CD14-positive monocyte (primary cell): Measurements from ENCODE around the gene PTH2R. TPM values are rescaled to one million over a fixed set of nuclear protein-coding genes. Genes with fewer than 3 reads are reported as not detected.
A peak's percentile ranks its signal among the peaks of the same experiment; 100 is the strongest.
"Not testable (repeated sequence)": the region's sequence is repeated elsewhere in the genome, so short reads cannot be mapped to it uniquely, and the experiment has no call there.

Source experiments
- DNase-seq, 3 donors: peaks; one replicate each; pipeline ENCODE4 v3.0.0-alpha.2; 2011 to 2022
- H2AFZ ChIP-seq: 2 replicates; pipeline ENCODE4 v1.6.0; 2012; ENCODE audit warnings: mild to moderate bottlenecking, low read depth, low read length, inconsistent platforms; ENCODE audit not compliant: insufficient read depth, poor library complexity, severe bottlenecking
- H3K27ac ChIP-seq, 2 donors: 1 replicate in 1 of 2; 2 replicates in 1 of 2; pipeline ENCODE4 v1.5.1; 2012 to 2013; ENCODE audit warnings: low read length in 2 of 2, control low read depth in 1 of 2, inconsistent platforms in 1 of 2, low read depth in 1 of 2, mild to moderate bottlenecking in 1 of 2
- H3K27me3 ChIP-seq, 2 donors: one replicate each; pipeline versions ENCODE4 v1.6.0 to v1.6.1; 2011 to 2013; ENCODE audit warnings: low read length in 2 of 2; ENCODE audit not compliant: control insufficient read depth in 2 of 2, insufficient read depth in 2 of 2
- H3K36me3 ChIP-seq, 2 donors: replicated peaks in 1 of 2; 1 replicate in 1 of 2; 2 replicates in 1 of 2; pipeline versions ENCODE4 v1.5.1 to v1.6.1; 2012 to 2013; ENCODE audit warnings: low read length in 2 of 2, control low read depth in 1 of 2, inconsistent platforms in 1 of 2, mild to moderate bottlenecking in 1 of 2; ENCODE audit not compliant: insufficient read depth in 2 of 2, control insufficient read depth in 1 of 2
- H3K4me1 ChIP-seq, 2 donors: 1 replicate in 1 of 2; 2 replicates in 1 of 2; pipeline versions ENCODE4 v1.5.1 to v1.6.1; 2012 to 2013; ENCODE audit warnings: low read length in 2 of 2, control low read depth in 1 of 2, inconsistent platforms in 1 of 2, mild to moderate bottlenecking in 1 of 2, moderate library complexity in 1 of 2; ENCODE audit not compliant: insufficient read depth in 2 of 2, control insufficient read depth in 1 of 2
- H3K4me2 ChIP-seq: replicated peaks from 2 replicates; pipeline ENCODE3; 2012; ENCODE audit warnings: low read length, moderate library complexity, mild to moderate bottlenecking; ENCODE audit not compliant: poor library complexity, severe bottlenecking; ENCODE audit errors: extremely low read depth
- H3K4me3 ChIP-seq, 3 experiments: fragments of 200-600 bp in 1 of 3; sonication (generic) in 1 of 3; replicated peaks in 1 of 3; 1 replicate in 2 of 3; 2 replicates in 1 of 3; pipeline ENCODE4 v1.5.1; 2011 to 2013; ENCODE audit warnings: low read length in 3 of 3, mild to moderate bottlenecking in 3 of 3, control low read depth in 2 of 3, low read depth in 2 of 3, inconsistent platforms in 1 of 3, moderate library complexity in 1 of 3
- H3K79me2 ChIP-seq: 2 replicates; pipeline ENCODE4 v1.6.0; 2012; ENCODE audit warnings: mild to moderate bottlenecking, control low read depth, inconsistent platforms, low read length, moderate library complexity; ENCODE audit not compliant: insufficient read depth
- H3K9ac ChIP-seq: 2 replicates; pipeline ENCODE4 v1.6.0; 2017; ENCODE audit warnings: low read length, mild to moderate bottlenecking; ENCODE audit not compliant: insufficient read depth, poor library complexity, severe bottlenecking
- H3K9me3 ChIP-seq, 2 donors: replicated peaks in 1 of 2; 1 replicate in 1 of 2; 2 replicates in 1 of 2; pipeline versions ENCODE4 v1.5.1 to v1.6.1; 2012 to 2013; ENCODE audit warnings: low read length in 2 of 2, control low read depth in 1 of 2; ENCODE audit not compliant: control insufficient read depth in 1 of 2, insufficient read depth in 1 of 2
- H4K20me1 ChIP-seq: 2 replicates; pipeline ENCODE4 v1.6.0; 2012; ENCODE audit warnings: mild to moderate bottlenecking, low read length, control low read depth, moderate library complexity; ENCODE audit not compliant: insufficient read depth
- H3K27ac Mint-ChIP-seq, 7 donors: one replicate each; pipeline ENCODE4 v1.8.0; 2020; ENCODE audit warnings: mild to moderate bottlenecking in 7 of 7, mixed read lengths in 7 of 7, moderate library complexity in 6 of 7, inconsistent platforms in 2 of 7
- H3K27me3 Mint-ChIP-seq, 3 donors: one replicate each; pipeline ENCODE4 v1.8.0; 2021 to 2022; ENCODE audit warnings: low read depth in 3 of 3, mild to moderate bottlenecking in 3 of 3, mixed read lengths in 3 of 3, moderate library complexity in 3 of 3, inconsistent platforms in 1 of 3
- H3K36me3 Mint-ChIP-seq, 2 donors: one replicate each; pipeline ENCODE4 v1.8.0; 2020; ENCODE audit warnings: mixed read lengths in 2 of 2, inconsistent platforms in 1 of 2, mild to moderate bottlenecking in 1 of 2
- H3K4me1 Mint-ChIP-seq: one replicate; pipeline ENCODE4 v1.8.0; 2020; ENCODE audit warnings: mild to moderate bottlenecking, mixed read lengths
- H3K4me3 Mint-ChIP-seq, 2 donors: one replicate each; pipeline ENCODE4 v1.8.0; 2020; ENCODE audit warnings: mild to moderate bottlenecking in 2 of 2, mixed read lengths in 2 of 2, moderate library complexity in 1 of 2
- H3K9me3 Mint-ChIP-seq, 7 donors: one replicate each; pipeline ENCODE4 v1.8.0; 2020 to 2022; ENCODE audit warnings: mixed read lengths in 7 of 7, mild to moderate bottlenecking in 6 of 7, moderate library complexity in 6 of 7, inconsistent platforms in 2 of 7
- WGBS: methylation state at CpG from one replicate; pipeline ENCODE4 v1.1.5; 2013; ENCODE audit warnings: missing lambda C conversion rate; ENCODE audit not compliant: insufficient coverage; 5-methylcytosine and 5-hydroxymethylcytosine counted together
- intact Hi-C, 2 donors: fragments of 100-400 bp; cut with micrococcal nuclease; formaldehyde crosslinking; loops; one replicate each; pipeline versions ENCODE4 v1.15.0 to v1.15.1; 2023
- polyA plus RNA-seq, 3 donors: library from polyadenylated mRNA; depleted of rRNA in 1 of 3; unstranded in 2 of 3; stranded (reverse) in 1 of 3; fragments of 300-500 nt in 2 of 3; fragments of >200 nt in 1 of 3; fragmentation: Illumina TruSeq in 2 of 3; gene quantifications; 1 replicate in 2 of 3; 2 replicates in 1 of 3; pipeline ENCODE4 v1.2.3, GENCODE V29; 2012 to 2021
- TF ChIP-seq, protein P1 (sequence below): fragments of 200-600 bp; IDR thresholded peaks from one replicate; pipeline ENCODE4 v1.8.0; 2022; ENCODE audit warnings: antibody characterized with exemption, mild to moderate bottlenecking

Gene PTH2R
- polyA plus RNA-seq, 3 donors, result 0.07 to 0.12 (median 0.11) TPM

DNA sequence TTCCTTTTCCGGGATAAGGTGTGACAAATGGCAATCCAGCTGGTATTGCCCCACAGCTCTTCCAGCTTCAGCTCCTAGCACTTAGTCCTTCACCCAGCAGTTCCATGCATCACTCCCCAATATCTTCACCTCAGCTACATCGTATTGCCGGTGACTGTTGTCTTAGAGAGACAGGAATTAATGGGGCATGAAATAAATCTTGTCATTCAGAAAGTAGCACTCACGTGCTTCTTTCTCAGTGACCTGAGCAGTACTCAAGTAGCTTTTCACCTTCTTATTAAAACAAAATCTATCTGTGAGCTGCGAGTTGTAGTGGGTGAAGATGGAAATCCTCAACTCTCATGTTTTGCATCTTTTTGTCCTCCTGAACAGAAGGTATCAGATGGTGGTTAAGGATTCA lies 72.8 kb downstream of the PTH2R start:
- no peak overlapping the region for H3K9ac ChIP-seq
- WGBS, result 71% methylated on average over 1 of the region's 5 CpGs
- H3K27ac Mint-ChIP-seq, result peak overlapping the region in 1 of 7 donors; percentile 33
- H3K9me3 Mint-ChIP-seq, result no peaks in the 10 kb centered on the region
- DNase-seq, result no peak
- no peaks in the 10 kb centered on the region for H3K27me3 ChIP-seq
- no peaks in the 10 kb centered on the region for H3K9me3 ChIP-seq
- H2AFZ ChIP-seq, result no peak overlapping the region
- H3K79me2 ChIP-seq, result no peaks in the 10 kb centered on the region
- TF ChIP-seq, protein P1, sequence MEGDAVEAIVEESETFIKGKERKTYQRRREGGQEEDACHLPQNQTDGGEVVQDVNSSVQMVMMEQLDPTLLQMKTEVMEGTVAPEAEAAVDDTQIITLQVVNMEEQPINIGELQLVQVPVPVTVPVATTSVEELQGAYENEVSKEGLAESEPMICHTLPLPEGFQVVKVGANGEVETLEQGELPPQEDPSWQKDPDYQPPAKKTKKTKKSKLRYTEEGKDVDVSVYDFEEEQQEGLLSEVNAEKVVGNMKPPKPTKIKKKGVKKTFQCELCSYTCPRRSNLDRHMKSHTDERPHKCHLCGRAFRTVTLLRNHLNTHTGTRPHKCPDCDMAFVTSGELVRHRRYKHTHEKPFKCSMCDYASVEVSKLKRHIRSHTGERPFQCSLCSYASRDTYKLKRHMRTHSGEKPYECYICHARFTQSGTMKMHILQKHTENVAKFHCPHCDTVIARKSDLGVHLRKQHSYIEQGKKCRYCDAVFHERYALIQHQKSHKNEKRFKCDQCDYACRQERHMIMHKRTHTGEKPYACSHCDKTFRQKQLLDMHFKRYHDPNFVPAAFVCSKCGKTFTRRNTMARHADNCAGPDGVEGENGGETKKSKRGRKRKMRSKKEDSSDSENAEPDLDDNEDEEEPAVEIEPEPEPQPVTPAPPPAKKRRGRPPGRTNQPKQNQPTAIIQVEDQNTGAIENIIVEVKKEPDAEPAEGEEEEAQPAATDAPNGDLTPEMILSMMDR, result no peak
- no peak overlapping the region for H3K27ac ChIP-seq
- intact Hi-C loops, result no loop called here
- H3K36me3 Mint-ChIP-seq, result no peaks in the 10 kb centered on the region
- H4K20me1 ChIP-seq, result no peaks in the 10 kb centered on the region
- no peak overlapping the region for H3K4me3 ChIP-seq
- H3K4me1 ChIP-seq, result peaks cover 9 to 13% of the 10 kb centered on the region in 2 donors
- H3K27me3 Mint-ChIP-seq, result peaks cover 0 to 1% (median 0%) of the 10 kb centered on the region in 3 donors
- H3K36me3 ChIP-seq, result no peaks in the 10 kb centered on the region
- H3K4me1 Mint-ChIP-seq, result peaks cover 13% of the 10 kb centered on the region
- no peak overlapping the region for H3K4me2 ChIP-seq
- H3K4me3 Mint-ChIP-seq, result no peak overlapping the region

DNA sequence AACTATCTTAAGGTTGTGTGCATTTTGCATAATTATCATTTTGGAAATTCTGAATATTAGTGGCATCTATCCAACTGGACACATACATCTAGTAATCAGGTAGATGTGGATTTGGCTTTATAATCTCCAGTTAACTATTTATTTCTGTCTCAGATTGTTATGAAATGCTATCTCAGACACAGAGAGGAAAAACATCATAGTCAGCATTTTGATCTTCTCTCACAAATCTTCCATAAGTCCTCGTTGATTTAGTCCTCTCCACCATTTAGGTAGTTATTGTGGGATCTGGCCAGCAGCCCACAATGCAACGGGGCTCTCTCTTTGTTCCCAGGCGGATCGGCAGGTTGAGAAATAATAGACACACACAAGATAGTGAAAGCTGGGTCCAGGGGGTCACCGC lies 75.4 kb downstream of the PTH2R start:
- H3K27ac Mint-ChIP-seq, result peak overlapping the region in 4 of 7 donors; percentile 1 to 73 (median 38)
- peak overlapping the region; percentile 13 for H3K4me2 ChIP-seq
- not testable (repeated sequence) for DNase-seq

DNA sequence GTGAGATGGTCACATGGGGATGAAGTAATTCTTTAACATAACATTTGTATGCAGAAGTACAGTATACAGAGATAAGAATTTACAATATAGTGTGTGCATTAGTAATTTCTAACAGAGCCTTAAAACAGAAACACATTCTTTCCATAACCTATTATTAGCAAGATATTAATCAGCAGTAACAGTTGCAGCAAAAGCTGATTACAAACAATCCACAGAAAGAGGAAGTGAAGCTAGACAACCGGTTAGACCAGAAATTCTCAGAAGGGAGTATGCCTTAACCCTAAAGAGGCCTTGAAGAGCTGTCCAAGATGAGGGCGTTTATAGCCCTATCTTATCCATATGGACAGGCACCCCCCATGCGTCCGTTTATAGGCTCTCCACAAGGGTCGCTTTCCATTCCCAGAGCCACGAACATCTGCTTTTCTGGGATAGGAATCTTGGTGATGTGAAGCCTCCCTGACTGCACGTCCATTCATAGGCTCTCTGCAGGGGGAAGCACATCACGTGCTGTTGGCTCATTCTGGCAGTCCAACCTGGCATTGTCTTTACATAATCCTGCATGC lies 75.9 kb downstream of the PTH2R start:
- Mint-ChIP-seq H3K27ac (peak overlapping the region in 5 of 7 donors; percentile 1 to 73 (median 48)), H3K4me1 (peaks cover 13% of the 10 kb centered on the region), H3K4me3 (peak overlapping the region in 1 of 2 donors; percentile 80)
- H3K9me3 ChIP-seq, H3K27ac ChIP-seq, H4K20me1 ChIP-seq, H3K4me2 ChIP-seq, H3K9me3 Mint-ChIP-seq, H3K4me3 ChIP-seq, H3K36me3 Mint-ChIP-seq, H3K9ac ChIP-seq, intact Hi-C loops, H3K79me2 ChIP-seq, H3K36me3 ChIP-seq, H2AFZ ChIP-seq, H3K27me3 ChIP-seq, H3K27me3 Mint-ChIP-seq: not testable (repeated sequence)
- H3K4me1 ChIP-seq, result peaks cover 9 to 13% of the 10 kb centered on the region in 2 donors
- WGBS, result no CpG with 5 or more reads among the region's 8 CpGs
- DNase-seq, result peak in 2 of 3 donors; percentile 20 to 25

More for the DNA sequence above, 75.4 kb downstream of the PTH2R start:
- no CpG with 5 or more reads among the region's 5 CpGs for WGBS
- H3K4me3 Mint-ChIP-seq, result peak overlapping the region in 1 of 2 donors; percentile 80
- H2AFZ ChIP-seq, H3K9me3 Mint-ChIP-seq, H3K9me3 ChIP-seq, H3K4me3 ChIP-seq, H3K9ac ChIP-seq, intact Hi-C loops, H4K20me1 ChIP-seq, H3K27me3 Mint-ChIP-seq, H3K79me2 ChIP-seq, H3K36me3 Mint-ChIP-seq, H3K27ac ChIP-seq, H3K27me3 ChIP-seq, H3K36me3 ChIP-seq: not testable (repeated sequence)
- peaks cover 13% of the 10 kb centered on the region for H3K4me1 Mint-ChIP-seq
- peaks cover 9 to 13% of the 10 kb centered on the region in 2 donors for H3K4me1 ChIP-seq
